IMR-90 (cell line): ENCODE data around the gene YKT6. TPM values are rescaled to one million over a fixed set of nuclear protein-coding genes. Genes with fewer than 3 reads are reported as not detected.

ENCODE experiments used
- ATAC-seq: fragments of 200-7000 bp; cut with Tn5 transposase; 2 replicates; pipeline ENCODE4 v1.9.1; 2020; ENCODE audit warnings: low read depth, mild to moderate bottlenecking, moderate library complexity
- BruUV-seq: library from RNA; stranded (reverse); fragments of 400-500 nt; replicated peaks from 2 replicates; lab custom pipeline; 2021; lab: Mats Ljungman, UMichigan
- CTCF ChIA-PET: fragments of 300-600 bp; formaldehyde crosslinking; extraction: SDS; loops from one replicate; lab custom pipeline; 2021; ENCODE audit warnings: antibody characterized with exemption; lab: Yijun Ruan, JAX
- POLR2A ChIA-PET: fragments of 300-600 bp; sonication (Branson Sonifier 250); formaldehyde crosslinking; loops from one replicate; lab custom pipeline; 2022; ENCODE audit warnings: antibody characterized with exemption; ENCODE audit not compliant: unreplicated experiment; lab: Charles Lee
- DNase-seq: peaks from one replicate; pipeline ENCODE4 v3.0.0; 2013
- H2AFZ ChIP-seq: replicated peaks from 2 replicates; pipeline ENCODE3; 2013; ENCODE audit warnings: low read length, mild to moderate bottlenecking; ENCODE audit not compliant: poor library complexity
- H2AK5ac ChIP-seq: 2 replicates; pipeline ENCODE4 v1.6.1; 2013; ENCODE audit warnings: low read depth, low read length, inconsistent platforms
- H2AK9ac ChIP-seq: replicated peaks from 2 replicates; pipeline ENCODE3; 2013; ENCODE audit warnings: mild to moderate bottlenecking, low read depth, low read length, moderate library complexity; ENCODE audit not compliant: poor library complexity
- H2BK120ac ChIP-seq: 2 replicates; pipeline ENCODE4 v1.6.1; 2013; ENCODE audit warnings: low read depth, low read length, inconsistent platforms
- H2BK15ac ChIP-seq: 3 replicates; pipeline ENCODE4 v1.6.1; 2013; ENCODE audit warnings: low read depth, low read length, inconsistent platforms
- H2BK20ac ChIP-seq: 2 replicates; pipeline ENCODE4 v1.6.1; 2013; ENCODE audit warnings: low read depth, mild to moderate bottlenecking, inconsistent platforms, low read length, moderate library complexity
- H2BK5ac ChIP-seq: 2 replicates; pipeline ENCODE4 v1.6.1; 2013; ENCODE audit warnings: mild to moderate bottlenecking, low read depth, low read length, inconsistent platforms; ENCODE audit not compliant: poor library complexity, severe bottlenecking
- H3K14ac ChIP-seq: replicated peaks from 2 replicates; pipeline ENCODE4 v1.6.1; 2013; ENCODE audit warnings: low read depth, low read length, inconsistent platforms
- H3K18ac ChIP-seq: 2 replicates; pipeline ENCODE4 v1.6.1; 2013; ENCODE audit warnings: low read depth, low read length, control low read depth
- H3K23ac ChIP-seq: 2 replicates; pipeline ENCODE4 v1.6.1; 2013; ENCODE audit warnings: low read depth, low read length, inconsistent platforms
- H3K27ac ChIP-seq: 2 replicates; pipeline ENCODE4 v1.5.1; 2013; ENCODE audit warnings: mild to moderate bottlenecking, control low read depth, low read length; ENCODE audit not compliant: insufficient read depth
- H3K27me3 ChIP-seq: 2 replicates; pipeline ENCODE4 v1.6.1; 2013; ENCODE audit warnings: low read length; ENCODE audit not compliant: control insufficient read depth, insufficient read depth
- H3K36me3 ChIP-seq: 2 replicates; pipeline ENCODE4 v1.6.1; 2013; ENCODE audit warnings: low read length, mixed read lengths; ENCODE audit not compliant: control insufficient read depth, insufficient read depth
- H3K4ac ChIP-seq: 2 replicates; pipeline ENCODE4 v1.6.1; 2013; ENCODE audit warnings: low read depth, low read length, inconsistent platforms
- H3K4me1 ChIP-seq: 2 replicates; pipeline ENCODE4 v1.6.1; 2013; ENCODE audit warnings: low read length, mixed read lengths; ENCODE audit not compliant: control insufficient read depth, insufficient read depth
- H3K4me2 ChIP-seq: 2 replicates; pipeline ENCODE4 v1.6.1; 2013; ENCODE audit warnings: low read depth, mild to moderate bottlenecking, control low read depth, low read length, moderate library complexity
- H3K4me3 ChIP-seq: 2 replicates; pipeline ENCODE4 v1.5.1; 2013; ENCODE audit warnings: low read depth, mild to moderate bottlenecking, control low read depth, low read length, moderate library complexity; ENCODE audit not compliant: insufficient read depth
- H3K56ac ChIP-seq: 2 replicates; pipeline ENCODE4 v1.6.1; 2013; ENCODE audit warnings: low read length, inconsistent platforms; ENCODE audit not compliant: insufficient read depth; ENCODE audit errors: extremely low read depth
- H3K79me1 ChIP-seq, 2 experiments: 2 replicates each; pipeline ENCODE4 v1.6.1; 2013; ENCODE audit warnings: low read length in 2 of 2, inconsistent platforms in 1 of 2, low read depth in 1 of 2
- H3K9ac ChIP-seq: 2 replicates; pipeline ENCODE4 v1.6.1; 2013; ENCODE audit warnings: low read depth, low read length, control low read depth
- H3K9me1 ChIP-seq: 2 replicates; pipeline ENCODE4 v1.6.1; 2013; ENCODE audit warnings: low read length, inconsistent platforms; ENCODE audit not compliant: insufficient read depth
- H3K9me3 ChIP-seq: 2 replicates; pipeline ENCODE4 v1.6.1; 2013; ENCODE audit warnings: low read length; ENCODE audit not compliant: control insufficient read depth, insufficient read depth
- H4K20me1 ChIP-seq: 2 replicates; pipeline ENCODE4 v1.6.1; 2013; ENCODE audit warnings: low read length, inconsistent platforms; ENCODE audit not compliant: insufficient read depth
- H4K5ac ChIP-seq: 2 replicates; pipeline ENCODE4 v1.6.1; 2013; ENCODE audit warnings: mild to moderate bottlenecking, low read depth, low read length, control low read depth
- H4K8ac ChIP-seq, 2 experiments: 2 replicates each; pipeline ENCODE4 v1.6.1; 2013; ENCODE audit warnings: low read depth in 2 of 2, low read length in 2 of 2, control low read depth in 1 of 2, inconsistent platforms in 1 of 2
- H4K91ac ChIP-seq: 2 replicates; pipeline ENCODE4 v1.6.1; 2013; ENCODE audit warnings: low read depth, low read length, inconsistent platforms; ENCODE audit not compliant: insufficient read depth
- BHLHE40 ChIP-seq: fragments of 150-350 bp; IDR thresholded peaks from 2 replicates; pipeline ENCODE4 v1.6.1; 2016; ENCODE audit warnings: mild to moderate bottlenecking, low read depth, low read length
- CEBPB ChIP-seq: IDR thresholded peaks from 2 replicates; pipeline ENCODE4 v1.6.1; 2012; ENCODE audit warnings: low read depth, low read length, improper control_type of control experiment
- CHD1 ChIP-seq: IDR thresholded peaks from 2 replicates; pipeline ENCODE4 v1.6.1; 2012; ENCODE audit warnings: low read depth, low read length, improper control_type of control experiment
- MXI1 ChIP-seq: IDR thresholded peaks from 2 replicates; pipeline ENCODE4 v1.6.1; 2012; ENCODE audit warnings: low read depth, mild to moderate bottlenecking, low read length, moderate library complexity, borderline replicate concordance
- RAD21 ChIP-seq: IDR thresholded peaks from 2 replicates; pipeline ENCODE4 v1.6.1; 2012; ENCODE audit warnings: low read length, improper control_type of control experiment
- WGBS, 2 experiments: methylation state at CpG; one replicate each; pipeline versions ENCODE4 v1.1.5 to v1.1.7; 2013; ENCODE audit warnings: missing lambda C conversion rate in 2 of 2; ENCODE audit not compliant: insufficient read length in 1 of 2; ENCODE audit errors: extremely low coverage in 2 of 2; 5-methylcytosine and 5-hydroxymethylcytosine counted together
- dilution Hi-C: fragments of 300-500 bp; cut with HindIII; formaldehyde crosslinking; loops from one replicate; pipeline ENCODE4 v1.14.3; 2018; ENCODE audit warnings: low sequenced_read_pairs; ENCODE audit not compliant: unreplicated experiment
- in situ Hi-C: fragments of 300-500 bp; cut with MboI; formaldehyde crosslinking; loops from 3 replicates; pipeline ENCODE4 v1.14.3; 2019; ENCODE audit warnings: low sequenced_read_pairs, inconsistent platforms, mixed read lengths
- intact Hi-C: fragments of 100-400 bp; cut with micrococcal nuclease; formaldehyde crosslinking; loops from 2 replicates; pipeline ENCODE4 v1.10.0; 2022
- polyA plus RNA-seq, 3 experiments: library from polyadenylated mRNA; depleted of rRNA; stranded (reverse); fragments of >200 nt; gene quantifications; 2 replicates each; pipeline ENCODE4 v1.2.3, GENCODE V29; 2012; ENCODE audit warnings: low replicate concordance in 1 of 3
- total RNA-seq: library from RNA; depleted of rRNA; stranded (reverse); fragments of >200 nt; gene quantifications from 2 replicates; pipeline ENCODE4 v1.2.3, GENCODE V29; 2012
- TF ChIP-seq, protein P1 (sequence below): fragments of 150-350 bp; IDR thresholded peaks from 2 replicates; pipeline ENCODE4 v1.6.1; 2016; ENCODE audit warnings: low read depth, mild to moderate bottlenecking, low read length, moderate library complexity, borderline replicate concordance

Gene YKT6
- total and polyA plus RNA-seq, 2 of the 4 experiments (the other 2 are of a cell fraction), result 115 to 120 TPM

DNA sequence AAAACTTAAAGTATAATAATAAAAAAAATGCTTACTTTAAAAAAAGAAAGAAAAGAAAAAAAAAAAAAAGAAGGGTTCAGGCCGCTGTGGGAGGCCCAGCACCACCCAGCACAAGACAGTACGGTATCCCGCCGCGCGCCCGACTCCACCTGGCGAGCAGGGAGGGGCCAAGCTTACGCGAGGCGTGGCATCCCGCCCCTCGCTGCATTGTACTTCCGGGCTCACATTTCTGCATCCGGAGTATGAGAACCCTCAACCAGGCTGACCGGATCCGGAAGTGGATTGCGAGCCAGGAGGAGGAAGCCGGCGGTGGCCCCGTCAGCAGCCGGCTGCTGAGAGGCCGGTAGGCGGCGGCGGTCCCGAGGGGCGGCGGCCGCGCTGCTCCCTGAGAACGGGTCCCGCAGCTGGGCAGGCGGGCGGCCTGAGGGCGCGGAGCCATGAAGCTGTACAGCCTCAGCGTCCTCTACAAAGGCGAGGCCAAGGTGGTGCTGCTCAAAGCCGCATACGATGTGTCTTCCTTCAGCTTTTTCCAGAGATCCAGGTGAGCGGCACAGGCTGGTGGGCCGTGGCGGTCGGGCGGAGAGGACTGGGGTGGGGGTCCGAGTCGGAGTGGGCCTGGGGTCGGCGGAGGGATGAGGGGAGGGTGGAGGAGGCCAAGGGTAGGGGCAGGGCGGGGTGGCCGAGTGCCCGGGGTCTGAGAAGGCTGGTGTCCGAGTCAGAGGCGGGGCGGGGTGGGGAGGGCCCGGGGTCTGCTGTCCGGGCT is at the start of gene YKT6 (continued):
- TF ChIP-seq BHLHE40, result no peak; the same call in 1 of the 2 replicates
- TF ChIP-seq CEBPB, result no peak
- TF ChIP-seq CHD1, result no peak
- TF ChIP-seq RAD21, result peak; percentile 45
- peak; percentile 75; the same call in 1 of the 2 replicates for TF ChIP-seq MXI1

DNA sequence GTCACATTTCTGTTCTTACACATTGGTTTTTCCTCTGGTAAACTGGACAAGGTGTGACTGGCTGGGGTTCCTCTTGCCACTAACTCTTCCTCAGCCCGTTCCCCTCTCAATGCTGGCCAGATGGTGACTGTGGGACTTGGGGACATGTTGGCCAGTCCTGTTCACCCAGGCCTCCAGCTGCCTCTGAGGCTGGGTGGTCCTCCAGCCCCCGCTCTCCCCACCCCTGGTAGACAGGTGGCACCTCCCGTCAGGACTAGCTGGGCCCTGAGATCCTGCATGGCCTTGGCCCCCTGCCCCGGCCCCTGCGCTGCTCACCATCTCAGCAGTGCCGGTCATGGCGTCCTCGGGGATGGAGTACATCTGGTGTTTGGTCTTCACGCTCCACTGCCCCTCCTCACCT is 48.8 kb upstream of the YKT6 start:
- Histone ChIP-seq H3K14ac (no peak overlapping the region), H2AFZ (peak overlapping the region; percentile 43), H2BK20ac (no peak overlapping the region), H3K27ac (no peak overlapping the region), H3K9me1 (0 out of 2 replicates have a peak, but pooled peaks cover 3% of the 10 kb centered on the region), H4K5ac (no peak overlapping the region), H3K4me1 (peaks cover 7% of the 10 kb centered on the region; the same call in 1 of the 2 replicates), H3K79me1 (no peaks in the 10 kb centered on the region), H2BK120ac (no peak overlapping the region), H3K4me3 (no peak overlapping the region), H3K9ac (no peak overlapping the region), H4K91ac (no peak overlapping the region), H3K23ac (no peak overlapping the region), H3K4me2 (no peak overlapping the region), H3K4ac (no peak overlapping the region), H2AK5ac (no peak overlapping the region), H2AK9ac (no peak overlapping the region), H3K56ac (no peak overlapping the region), H3K36me3 (no peaks in the 10 kb centered on the region), H3K27me3 (peaks cover 15% of the 10 kb centered on the region), H4K20me1 (no peaks in the 10 kb centered on the region), H2BK5ac (no peak overlapping the region), H2BK15ac (no peak overlapping the region), H4K8ac (no peak overlapping the region), H3K9me3 (no peaks in the 10 kb centered on the region), H3K18ac (no peak overlapping the region)
- intact Hi-C loops (no loop called here), in situ Hi-C loops (no loop called here), dilution Hi-C loops (no loop called here)
- ATAC-seq, result no peak
- DNase-seq, result no peak
- BruUV-seq, result no TSS peak
- CTCF ChIA-PET, result no interaction called here
- TF ChIP-seq CHD1, result no peak
- TF ChIP-seq CEBPB, result no peak
- TF ChIP-seq, protein P1, sequence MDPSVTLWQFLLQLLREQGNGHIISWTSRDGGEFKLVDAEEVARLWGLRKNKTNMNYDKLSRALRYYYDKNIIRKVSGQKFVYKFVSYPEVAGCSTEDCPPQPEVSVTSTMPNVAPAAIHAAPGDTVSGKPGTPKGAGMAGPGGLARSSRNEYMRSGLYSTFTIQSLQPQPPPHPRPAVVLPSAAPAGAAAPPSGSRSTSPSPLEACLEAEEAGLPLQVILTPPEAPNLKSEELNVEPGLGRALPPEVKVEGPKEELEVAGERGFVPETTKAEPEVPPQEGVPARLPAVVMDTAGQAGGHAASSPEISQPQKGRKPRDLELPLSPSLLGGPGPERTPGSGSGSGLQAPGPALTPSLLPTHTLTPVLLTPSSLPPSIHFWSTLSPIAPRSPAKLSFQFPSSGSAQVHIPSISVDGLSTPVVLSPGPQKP, result no peak
- WGBS, 2 experiments, result no CpG with 5 or more reads among the region's 9 CpGs
- POLR2A ChIA-PET, result interaction anchor here (0.6 kb wide), 1 partner anchor 12 kb away, joined by 3 read pairs; no protein-coding TSS in a partner anchor
